ENCODE measurements around the gene NPTN.

DNA sequence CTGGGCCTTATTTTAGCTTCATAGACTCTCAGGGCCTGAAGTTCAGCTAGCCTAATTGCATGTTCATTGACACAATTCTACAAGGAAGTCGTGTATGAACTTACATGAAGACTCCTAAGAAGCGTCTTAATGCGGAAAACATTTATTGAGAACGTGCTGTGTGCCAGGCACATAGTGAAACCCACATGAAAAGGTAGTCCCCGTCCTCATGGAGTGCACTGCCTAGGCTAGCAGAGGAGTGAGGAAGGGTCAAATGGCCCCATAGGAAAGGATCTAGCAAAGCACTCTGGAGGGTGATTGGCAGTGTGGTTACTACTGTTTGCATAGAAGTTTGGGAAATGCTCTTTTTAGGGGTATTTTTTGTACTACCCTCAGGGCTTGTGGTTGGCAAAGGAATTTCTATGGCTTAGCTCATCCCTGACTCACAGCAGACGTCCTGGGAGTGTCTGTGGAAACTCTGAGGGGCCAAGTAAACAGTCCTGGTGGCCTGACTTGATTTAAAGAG, 854 bp upstream of the NPTN start:
- peak; percentile 38; the same call in 1 of the 2 replicates for TF ChIP-seq POLR2AphosphoS5 (IDR thresholded peaks at IDR 0.05; ENCODE audit: low read depth, low read length)
- TF ChIP-seq EZH2 (IDR thresholded peaks at IDR 0.05) = no peak
- TF ChIP-seq EGR1 (IDR thresholded peaks at IDR 0.05; ENCODE audit: low read depth) = no peak
- TF ChIP-seq, protein P1, sequence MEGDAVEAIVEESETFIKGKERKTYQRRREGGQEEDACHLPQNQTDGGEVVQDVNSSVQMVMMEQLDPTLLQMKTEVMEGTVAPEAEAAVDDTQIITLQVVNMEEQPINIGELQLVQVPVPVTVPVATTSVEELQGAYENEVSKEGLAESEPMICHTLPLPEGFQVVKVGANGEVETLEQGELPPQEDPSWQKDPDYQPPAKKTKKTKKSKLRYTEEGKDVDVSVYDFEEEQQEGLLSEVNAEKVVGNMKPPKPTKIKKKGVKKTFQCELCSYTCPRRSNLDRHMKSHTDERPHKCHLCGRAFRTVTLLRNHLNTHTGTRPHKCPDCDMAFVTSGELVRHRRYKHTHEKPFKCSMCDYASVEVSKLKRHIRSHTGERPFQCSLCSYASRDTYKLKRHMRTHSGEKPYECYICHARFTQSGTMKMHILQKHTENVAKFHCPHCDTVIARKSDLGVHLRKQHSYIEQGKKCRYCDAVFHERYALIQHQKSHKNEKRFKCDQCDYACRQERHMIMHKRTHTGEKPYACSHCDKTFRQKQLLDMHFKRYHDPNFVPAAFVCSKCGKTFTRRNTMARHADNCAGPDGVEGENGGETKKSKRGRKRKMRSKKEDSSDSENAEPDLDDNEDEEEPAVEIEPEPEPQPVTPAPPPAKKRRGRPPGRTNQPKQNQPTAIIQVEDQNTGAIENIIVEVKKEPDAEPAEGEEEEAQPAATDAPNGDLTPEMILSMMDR (IDR thresholded peaks at IDR 0.05 in 2 of 3, conservative IDR thresholded peaks at IDR 0.05 in 1 of 3; ENCODE audit: borderline replicate concordance in 1 of 3, insufficient read depth in 1 of 3, low read depth in 2 of 3, low read length in 2 of 3) = no peak
- TF ChIP-seq, protein P2, sequence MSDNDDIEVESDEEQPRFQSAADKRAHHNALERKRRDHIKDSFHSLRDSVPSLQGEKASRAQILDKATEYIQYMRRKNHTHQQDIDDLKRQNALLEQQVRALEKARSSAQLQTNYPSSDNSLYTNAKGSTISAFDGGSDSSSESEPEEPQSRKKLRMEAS (IDR thresholded peaks at IDR 0.05) = peak; percentile 66
- TF ChIP-seq POLR2A (IDR thresholded peaks at IDR 0.05; ENCODE audit: borderline replicate concordance, extremely low read depth, insufficient read depth, insufficient read length) = no peak
- TF ChIP-seq, protein P3, sequence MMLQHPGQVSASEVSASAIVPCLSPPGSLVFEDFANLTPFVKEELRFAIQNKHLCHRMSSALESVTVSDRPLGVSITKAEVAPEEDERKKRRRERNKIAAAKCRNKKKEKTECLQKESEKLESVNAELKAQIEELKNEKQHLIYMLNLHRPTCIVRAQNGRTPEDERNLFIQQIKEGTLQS (IDR thresholded peaks at IDR 0.05) = no peak
- TF ChIP-seq ZNF274 (IDR thresholded peaks at IDR 0.05; ENCODE audit: low read depth, low read length) = no peak
- no peak for TF ChIP-seq ZFX (IDR thresholded peaks at IDR 0.05)
- no peak for TF ChIP-seq RAD21 (IDR thresholded peaks at IDR 0.05; ENCODE audit: low read depth)

Data from HCT116 (cell line).